DND-41 (cell line): ENCODE data around the gene KLHL30.

Experiments
- ATAC-seq: fragments of 200-7000 bp; cut with Tn5 transposase; 3 replicates; pipeline ENCODE4 v1.9.1; 2021; ENCODE audit warnings: low read depth; ENCODE audit not compliant: insufficient read depth
- DNase-seq: peaks from one replicate; pipeline ENCODE4 v3.0.0-alpha.2; 2020
- H2AFZ ChIP-seq: 2 replicates; pipeline ENCODE4 v1.6.0; 2012; ENCODE audit warnings: low read depth, low read length
- H3K27ac ChIP-seq: 2 replicates; pipeline ENCODE4 v1.5.1; 2012; ENCODE audit warnings: low read length, inconsistent platforms
- H3K27me3 ChIP-seq: fragments of 200-600 bp; sonication (generic); 2 replicates; pipeline ENCODE4 v1.6.0; 2012; ENCODE audit warnings: low read length, mild to moderate bottlenecking, inconsistent platforms; ENCODE audit not compliant: insufficient read depth, poor library complexity
- H3K36me3 ChIP-seq: 2 replicates; pipeline ENCODE4 v1.5.1; 2012; ENCODE audit warnings: low read length, inconsistent platforms; ENCODE audit not compliant: insufficient read depth
- H3K4me1 ChIP-seq: 2 replicates; pipeline ENCODE4 v1.5.1; 2012; ENCODE audit warnings: mild to moderate bottlenecking, low read length; ENCODE audit not compliant: insufficient read depth
- H3K4me2 ChIP-seq: 2 replicates; pipeline ENCODE4 v1.6.0; 2012; ENCODE audit warnings: mild to moderate bottlenecking, moderate library complexity, low read length, inconsistent platforms; ENCODE audit not compliant: insufficient read depth
- H3K4me3 ChIP-seq, 2 experiments: fragments of 200-600 bp in 1 of 2; shearing (Covaris generic) in 1 of 2; 2 replicates each; pipeline ENCODE4 v1.5.1; 2012 to 2016; ENCODE audit warnings: inconsistent platforms in 2 of 2, low read length in 2 of 2, mild to moderate bottlenecking in 2 of 2, low read depth in 1 of 2, moderate library complexity in 1 of 2
- H3K79me2 ChIP-seq: 2 replicates; pipeline ENCODE4 v1.6.0; 2012; ENCODE audit warnings: low read length, inconsistent platforms; ENCODE audit not compliant: insufficient read depth
- H3K9ac ChIP-seq: 2 replicates; pipeline ENCODE4 v1.6.0; 2012; ENCODE audit warnings: low read depth, mild to moderate bottlenecking, inconsistent platforms, low read length, moderate library complexity
- H3K9me3 ChIP-seq: 2 replicates; pipeline ENCODE4 v1.5.1; 2012; ENCODE audit warnings: low read length, moderate library complexity, mild to moderate bottlenecking, inconsistent platforms; ENCODE audit not compliant: insufficient read depth, severe bottlenecking
- H4K20me1 ChIP-seq: 2 replicates; pipeline ENCODE4 v1.6.0; 2012; ENCODE audit warnings: low read length; ENCODE audit not compliant: insufficient read depth
- EZH2 ChIP-seq: IDR thresholded peaks from 3 replicates; pipeline ENCODE4 v1.6.1; 2012; ENCODE audit warnings: borderline replicate concordance, low read depth, mild to moderate bottlenecking, moderate library complexity, low read length, inconsistent platforms; ENCODE audit not compliant: severe bottlenecking
- TF ChIP-seq, protein P1 (sequence below): IDR thresholded peaks from 2 replicates; pipeline ENCODE4 v1.5.1; 2012; ENCODE audit warnings: borderline replicate concordance, low read length, moderate library complexity, mild to moderate bottlenecking; ENCODE audit not compliant: poor library complexity, severe bottlenecking; ENCODE audit errors: extremely low read depth

Gene KLHL30

DNA sequence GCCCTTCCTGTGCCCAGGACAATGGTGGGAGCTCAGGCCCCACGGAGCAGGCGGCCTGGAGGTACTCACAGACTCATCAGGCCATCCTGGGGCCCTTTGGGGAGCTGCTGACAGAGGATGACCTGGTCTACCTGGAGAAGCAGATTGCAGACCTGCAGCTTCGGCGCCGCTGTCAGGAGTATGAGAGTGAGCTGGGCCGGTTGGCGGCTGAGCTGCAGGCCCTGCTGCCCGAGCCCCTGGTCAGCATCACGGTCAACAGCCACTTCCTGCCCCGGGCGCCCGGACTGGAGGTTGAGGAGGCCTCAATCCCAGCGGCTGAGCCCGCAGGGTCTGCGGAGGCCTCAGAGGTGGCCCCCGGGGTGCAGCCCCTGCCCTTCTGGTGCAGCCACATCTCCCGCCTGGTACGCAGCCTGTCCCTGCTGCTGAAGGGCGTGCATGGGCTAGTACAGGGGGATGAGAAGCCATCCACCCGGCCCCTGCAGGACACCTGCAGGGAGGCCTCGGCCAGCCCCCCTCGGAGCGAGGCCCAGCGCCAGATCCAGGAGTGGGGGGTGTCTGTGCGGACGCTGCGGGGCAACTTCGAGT lies 8.3 kb upstream of the KLHL30 start:
- H3K4me1 ChIP-seq: no peaks in the 10 kb centered on the region
- H3K9ac ChIP-seq: no peak overlapping the region
- H3K4me3 ChIP-seq: no peak overlapping the region
- H3K36me3 ChIP-seq: no peaks in the 10 kb centered on the region
- DNase-seq (no peak), ATAC-seq (no peak)
- H2AFZ ChIP-seq: no peak overlapping the region
- no peaks in the 10 kb centered on the region for H3K27me3 ChIP-seq
- H3K27ac ChIP-seq: no peak overlapping the region
- TF ChIP-seq, protein P1, sequence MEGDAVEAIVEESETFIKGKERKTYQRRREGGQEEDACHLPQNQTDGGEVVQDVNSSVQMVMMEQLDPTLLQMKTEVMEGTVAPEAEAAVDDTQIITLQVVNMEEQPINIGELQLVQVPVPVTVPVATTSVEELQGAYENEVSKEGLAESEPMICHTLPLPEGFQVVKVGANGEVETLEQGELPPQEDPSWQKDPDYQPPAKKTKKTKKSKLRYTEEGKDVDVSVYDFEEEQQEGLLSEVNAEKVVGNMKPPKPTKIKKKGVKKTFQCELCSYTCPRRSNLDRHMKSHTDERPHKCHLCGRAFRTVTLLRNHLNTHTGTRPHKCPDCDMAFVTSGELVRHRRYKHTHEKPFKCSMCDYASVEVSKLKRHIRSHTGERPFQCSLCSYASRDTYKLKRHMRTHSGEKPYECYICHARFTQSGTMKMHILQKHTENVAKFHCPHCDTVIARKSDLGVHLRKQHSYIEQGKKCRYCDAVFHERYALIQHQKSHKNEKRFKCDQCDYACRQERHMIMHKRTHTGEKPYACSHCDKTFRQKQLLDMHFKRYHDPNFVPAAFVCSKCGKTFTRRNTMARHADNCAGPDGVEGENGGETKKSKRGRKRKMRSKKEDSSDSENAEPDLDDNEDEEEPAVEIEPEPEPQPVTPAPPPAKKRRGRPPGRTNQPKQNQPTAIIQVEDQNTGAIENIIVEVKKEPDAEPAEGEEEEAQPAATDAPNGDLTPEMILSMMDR: no peak
- TF ChIP-seq EZH2: no peak
- H3K9me3 ChIP-seq: no peaks in the 10 kb centered on the region
- H4K20me1 ChIP-seq: no peaks in the 10 kb centered on the region; the same call in 1 of the 2 replicates
- H3K79me2 ChIP-seq: no peaks in the 10 kb centered on the region
- no peak overlapping the region for H3K4me2 ChIP-seq

DNA sequence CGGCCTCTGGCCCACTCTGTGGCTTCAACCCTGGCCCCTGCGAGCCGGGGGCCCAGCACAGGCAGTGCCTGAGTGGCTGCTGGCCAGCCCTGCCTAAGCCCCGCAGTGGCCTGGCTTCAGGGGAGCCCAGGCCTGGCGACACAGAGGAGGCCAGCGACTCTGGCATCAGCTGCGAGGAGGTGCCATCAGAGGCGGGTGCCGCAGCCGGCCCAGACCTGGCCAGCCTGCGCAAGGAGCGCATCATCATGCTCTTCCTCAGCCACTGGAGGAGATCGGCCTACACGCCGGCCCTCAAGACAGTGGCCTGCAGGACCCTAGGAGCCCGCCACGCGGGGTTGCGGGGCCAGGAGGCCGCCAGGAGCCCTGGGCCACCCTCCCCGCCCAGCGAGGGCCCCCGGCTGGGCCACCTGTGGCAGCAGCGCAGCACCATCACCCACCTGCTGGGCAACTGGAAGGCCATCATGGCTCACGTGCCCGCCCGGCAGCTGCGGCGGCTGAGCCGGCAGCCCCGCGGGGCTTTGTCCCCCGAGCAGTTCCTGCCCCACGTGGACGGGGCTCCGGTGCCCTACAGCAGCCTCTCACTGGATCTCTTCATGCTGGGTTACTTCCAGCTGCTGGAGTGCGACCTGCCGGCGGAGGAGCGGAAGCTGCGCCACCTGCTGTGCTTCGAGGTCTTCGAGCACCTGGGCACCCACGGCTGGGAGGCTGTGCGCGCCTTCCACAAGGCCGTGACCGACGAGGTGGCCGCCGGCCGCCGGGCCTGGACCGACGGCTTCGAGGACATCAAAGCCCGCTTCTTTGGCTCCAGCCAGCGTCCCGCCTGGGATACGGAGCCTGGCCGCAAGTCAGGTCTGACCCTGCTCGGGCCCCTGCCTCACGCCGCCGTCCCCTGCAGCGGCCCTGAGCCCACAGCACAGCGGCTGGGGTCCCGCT lies 7.5 kb upstream of the KLHL30 start:
- H3K4me3 ChIP-seq: no peak overlapping the region
- no peak overlapping the region for H3K9ac ChIP-seq
- no peaks in the 10 kb centered on the region for H3K9me3 ChIP-seq
- no peak overlapping the region for H2AFZ ChIP-seq
- DNase-seq: no peak
- no peaks in the 10 kb centered on the region for H3K4me1 ChIP-seq
- no peaks in the 10 kb centered on the region; the same call in 1 of the 2 replicates for H4K20me1 ChIP-seq
- ATAC-seq: no peak; the same call in 2 of the 3 replicates
- H3K27ac ChIP-seq: no peak overlapping the region
- no peak overlapping the region for H3K4me2 ChIP-seq
- no peaks in the 10 kb centered on the region for H3K27me3 ChIP-seq
- H3K79me2 ChIP-seq: no peaks in the 10 kb centered on the region
- TF ChIP-seq, protein P1: no peak
- TF ChIP-seq EZH2: no peak
- no peaks in the 10 kb centered on the region for H3K36me3 ChIP-seq

DNA sequence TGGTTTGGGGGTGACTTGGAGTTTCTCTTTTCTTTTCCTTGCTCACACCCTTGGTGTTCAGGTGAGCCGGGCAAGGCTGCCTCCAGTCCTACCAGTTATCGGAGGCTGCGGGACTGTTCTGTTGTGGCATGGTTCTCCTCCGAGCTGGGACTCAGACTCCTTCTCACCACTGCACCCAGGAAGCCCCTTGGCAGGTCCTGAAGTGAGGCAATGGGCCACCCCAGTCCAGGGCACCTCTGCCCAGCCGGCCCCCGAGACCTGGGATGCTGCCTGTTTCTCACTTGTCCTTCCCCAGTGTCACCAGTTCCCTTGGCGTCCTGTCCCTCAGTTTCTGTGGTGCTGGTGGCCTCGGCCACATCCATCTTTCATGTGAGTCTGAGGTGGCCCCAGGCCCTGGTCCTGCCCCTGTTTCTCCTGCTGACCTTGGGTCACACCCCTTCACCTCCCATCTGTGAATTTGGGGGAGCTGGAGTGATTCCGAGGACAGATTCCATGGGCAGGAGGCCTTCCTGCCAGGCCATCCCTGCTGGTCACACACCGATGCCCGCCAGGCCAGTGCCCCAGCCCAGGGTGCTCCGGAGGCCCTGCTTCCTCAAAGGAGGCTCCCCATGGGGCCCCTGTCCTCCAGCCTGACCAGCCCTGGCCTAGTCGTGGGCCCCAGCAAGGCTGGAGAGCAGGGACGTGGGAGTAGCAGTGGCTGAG lies 6.6 kb upstream of the KLHL30 start:
- Histone ChIP-seq H3K9ac (no peak overlapping the region), H3K79me2 (no peaks in the 10 kb centered on the region), H3K27me3 (no peaks in the 10 kb centered on the region), H3K4me2 (no peak overlapping the region), H3K9me3 (no peaks in the 10 kb centered on the region), H3K4me3 (no peak overlapping the region), H2AFZ (no peak overlapping the region), H3K27ac (no peak overlapping the region), H3K4me1 (no peaks in the 10 kb centered on the region), H4K20me1 (no peaks in the 10 kb centered on the region; the same call in 1 of the 2 replicates), H3K36me3 (no peaks in the 10 kb centered on the region)
- DNase-seq (no peak), ATAC-seq (no peak)
- TF ChIP-seq, protein P1: no peak
- TF ChIP-seq EZH2: no peak
